ENCODE results near the gene CACNG6.

DNA sequence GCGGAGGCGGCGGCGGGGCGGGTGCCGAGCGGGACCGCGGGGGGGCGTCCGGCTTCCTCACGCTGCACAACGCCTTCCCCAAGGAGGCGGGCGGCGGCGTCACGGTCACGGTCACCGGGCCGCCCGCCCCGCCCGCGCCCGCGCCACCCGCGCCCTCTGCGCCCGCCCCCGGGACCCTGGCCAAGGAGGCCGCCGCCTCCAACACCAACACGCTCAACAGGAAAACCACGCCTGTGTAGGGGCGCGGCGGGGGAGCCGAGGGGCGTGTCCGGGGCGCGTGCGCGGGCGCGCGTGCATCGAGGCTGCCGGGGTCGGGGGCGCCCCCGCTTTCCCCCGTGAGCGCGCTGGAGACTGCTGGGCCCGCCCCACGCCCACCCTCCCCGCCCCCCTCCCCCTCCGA is 8.8 kb upstream of the CACNG6 start:
- TF ChIP-seq, protein P1, sequence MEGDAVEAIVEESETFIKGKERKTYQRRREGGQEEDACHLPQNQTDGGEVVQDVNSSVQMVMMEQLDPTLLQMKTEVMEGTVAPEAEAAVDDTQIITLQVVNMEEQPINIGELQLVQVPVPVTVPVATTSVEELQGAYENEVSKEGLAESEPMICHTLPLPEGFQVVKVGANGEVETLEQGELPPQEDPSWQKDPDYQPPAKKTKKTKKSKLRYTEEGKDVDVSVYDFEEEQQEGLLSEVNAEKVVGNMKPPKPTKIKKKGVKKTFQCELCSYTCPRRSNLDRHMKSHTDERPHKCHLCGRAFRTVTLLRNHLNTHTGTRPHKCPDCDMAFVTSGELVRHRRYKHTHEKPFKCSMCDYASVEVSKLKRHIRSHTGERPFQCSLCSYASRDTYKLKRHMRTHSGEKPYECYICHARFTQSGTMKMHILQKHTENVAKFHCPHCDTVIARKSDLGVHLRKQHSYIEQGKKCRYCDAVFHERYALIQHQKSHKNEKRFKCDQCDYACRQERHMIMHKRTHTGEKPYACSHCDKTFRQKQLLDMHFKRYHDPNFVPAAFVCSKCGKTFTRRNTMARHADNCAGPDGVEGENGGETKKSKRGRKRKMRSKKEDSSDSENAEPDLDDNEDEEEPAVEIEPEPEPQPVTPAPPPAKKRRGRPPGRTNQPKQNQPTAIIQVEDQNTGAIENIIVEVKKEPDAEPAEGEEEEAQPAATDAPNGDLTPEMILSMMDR (IDR thresholded peaks at IDR 0.05) = no peak
- no peak for TF ChIP-seq ZFX (IDR thresholded peaks at IDR 0.05; ENCODE audit: borderline replicate concordance)

All from 22Rv1 (cell line).